ENCODE results near the gene UGT1A9. TPM values are rescaled to one million over a fixed set of nuclear protein-coding genes. Genes with fewer than 3 reads are reported as not detected.

UGT1A9 gene
- total and polyA plus RNA-seq, 2 of the 13 experiments (the other 11 are each of a cell fraction or from before 2014, with no cell fraction given) = 0.07 TPM; not detected in 1

- TF ChIP-seq TFE3 (CRISPR knock-in tag; IDR thresholded peaks at IDR 0.05) = peak; percentile 85
- no peak for TF ChIP-seq ZNF407 (CRISPR knock-in tag; IDR thresholded peaks at IDR 0.05; ENCODE audit: not compliant biosample characterization)
- TF ChIP-seq TFDP1 (CRISPR knock-in tag; IDR thresholded peaks at IDR 0.05; ENCODE audit: borderline replicate concordance) = peak; percentile 17; the same call in 1 of the 2 replicates
- TF ChIP-seq HDAC6 (IDR thresholded peaks at IDR 0.05; ENCODE audit: low read depth, low read length) = no peak
- TF ChIP-seq ZNF513 (CRISPR knock-in tag; conservative IDR thresholded peaks at IDR 0.05) = no peak
- peak; percentile 91 for TF ChIP-seq SIX4 (CRISPR knock-in tag; IDR thresholded peaks at IDR 0.05)
- TF ChIP-seq SP1 (IDR thresholded peaks at IDR 0.05) = no peak
- TF ChIP-seq SP1 (CRISPR knock-in tag; IDR thresholded peaks at IDR 0.05) = no peak
- TF ChIP-seq ZNF101 (CRISPR knock-in tag; IDR thresholded peaks at IDR 0.05; ENCODE audit: borderline replicate concordance, low read depth) = no peak
- 0 out of 2 replicates have a peak, but pooled peaks have one; percentile 53 for TF ChIP-seq RFXANK (CRISPR knock-in tag; IDR thresholded peaks at IDR 0.05)
- TF ChIP-seq GLI4 (CRISPR knock-in tag; IDR thresholded peaks at IDR 0.05; ENCODE audit: borderline replicate concordance) = no peak
- no peak for TF ChIP-seq CSRNP1 (CRISPR knock-in tag; IDR thresholded peaks at IDR 0.05)
- no peak for TF ChIP-seq ZIK1 (CRISPR knock-in tag; IDR thresholded peaks at IDR 0.05; ENCODE audit: borderline replicate concordance, low read depth)
- peak; percentile 98 for TF ChIP-seq ZNF775 (CRISPR knock-in tag; IDR thresholded peaks at IDR 0.05; ENCODE audit: borderline replicate concordance)
- peak; percentile 87 for TF ChIP-seq ZNF614 (CRISPR knock-in tag; IDR thresholded peaks at IDR 0.05; ENCODE audit: borderline replicate concordance)
Observed at GRCh38 chr2:233745073-233745755, 73.5 kb downstream of the UGT1A9 start (continued).
